Measurements from ENCODE around the gene SMIM38.

SMIM38 gene

GRCh38 chr11:69193629-69194028 is 37.9 kb downstream of the SMIM38 start:
- no peak for DNase-seq
- intact Hi-C loops (cut with DNase I), result no loop called here

DNA sequence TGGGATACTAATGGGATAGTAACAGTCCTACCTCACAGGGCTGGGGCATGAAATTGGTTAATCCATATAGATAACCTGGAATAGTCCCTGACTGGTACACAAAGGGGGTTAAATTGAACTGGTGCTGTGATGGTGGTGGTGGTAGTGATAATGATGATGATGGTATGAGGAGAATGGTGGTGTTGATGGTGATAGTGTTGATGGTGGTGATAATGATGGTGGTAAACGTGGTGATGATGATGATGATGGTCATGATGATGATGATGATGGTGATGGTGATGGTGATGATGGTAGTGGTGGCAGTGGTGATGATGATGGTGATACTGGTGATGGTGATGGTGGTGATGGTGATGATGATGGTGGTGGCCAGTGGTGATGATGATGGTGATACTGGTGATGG is 38.7 kb downstream of the SMIM38 start:
- no peak for DNase-seq
- intact Hi-C loops (cut with DNase I), result no loop called here

- no peak for DNase-seq
Measured at GRCh38 chr11:69194956-69195355, 39.2 kb downstream of the SMIM38 start.

GRCh38 chr11:69195824-69196782 is 40.4 kb downstream of the SMIM38 start:
- no peak for DNase-seq

More at GRCh38 chr11:69194956-69195355, 39.2 kb downstream of the SMIM38 start:
- intact Hi-C loops (cut with DNase I), result no loop called here

GRCh38 chr11:69196783-69197169 is 41.0 kb downstream of the SMIM38 start:
- intact Hi-C loops (cut with DNase I), result no loop called here
- DNase-seq, result no peak

More at GRCh38 chr11:69195824-69196782, 40.4 kb downstream of the SMIM38 start:
- intact Hi-C loops (cut with DNase I), result no loop called here

DNA sequence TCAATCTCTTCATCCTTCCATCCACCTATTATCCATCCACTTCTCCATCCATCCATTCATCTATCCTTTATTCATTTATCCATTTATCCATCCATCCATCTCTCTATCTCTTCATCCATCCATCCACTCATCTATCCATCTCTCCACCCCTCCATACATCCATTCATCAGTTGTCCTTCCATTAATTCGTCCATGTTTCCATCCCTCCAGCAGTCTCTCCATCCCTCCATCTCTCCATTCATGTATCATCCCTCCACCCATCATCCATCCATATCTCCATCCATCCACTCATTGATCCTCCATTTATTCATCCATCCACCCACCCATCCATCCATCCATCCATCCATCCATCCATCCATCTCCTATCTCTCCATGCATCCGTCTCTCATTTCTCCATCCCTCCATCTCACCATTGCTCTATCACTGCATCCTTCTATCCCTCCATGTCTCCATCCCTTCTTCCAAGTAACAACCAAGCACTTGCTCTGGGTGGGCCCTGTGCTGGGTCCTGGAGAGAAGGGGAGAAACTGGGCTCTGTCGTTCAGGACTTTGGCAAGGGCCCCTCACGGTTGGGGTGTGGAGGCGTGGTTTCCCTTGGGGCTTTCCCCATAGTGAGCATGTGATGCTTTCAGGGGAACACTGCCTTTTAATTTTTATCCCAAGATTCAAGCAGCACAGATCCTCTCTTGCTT is 43.3 kb downstream of the SMIM38 start:
- intact Hi-C loops (cut with DNase I), result no loop called here
- no peak for DNase-seq

- intact Hi-C loops (cut with DNase I), result no loop called here
- DNase-seq, result peak in 2 of 42 donors; percentile 15 to 23
Measured at GRCh38 chr11:69199583-69200315, 44.0 kb downstream of the SMIM38 start.

- DNase-seq, result peak in 2 of 42 donors; percentile 28 to 34
- intact Hi-C loops (cut with DNase I), result no loop called here
Measured at GRCh38 chr11:69200331-69201065, 44.8 kb downstream of the SMIM38 start.

- DNase-seq, result peak in 1 of 42 donors; percentile 25
- intact Hi-C loops (cut with DNase I), result no loop called here
Measured at GRCh38 chr11:69201066-69201365, 45.3 kb downstream of the SMIM38 start.

DNA sequence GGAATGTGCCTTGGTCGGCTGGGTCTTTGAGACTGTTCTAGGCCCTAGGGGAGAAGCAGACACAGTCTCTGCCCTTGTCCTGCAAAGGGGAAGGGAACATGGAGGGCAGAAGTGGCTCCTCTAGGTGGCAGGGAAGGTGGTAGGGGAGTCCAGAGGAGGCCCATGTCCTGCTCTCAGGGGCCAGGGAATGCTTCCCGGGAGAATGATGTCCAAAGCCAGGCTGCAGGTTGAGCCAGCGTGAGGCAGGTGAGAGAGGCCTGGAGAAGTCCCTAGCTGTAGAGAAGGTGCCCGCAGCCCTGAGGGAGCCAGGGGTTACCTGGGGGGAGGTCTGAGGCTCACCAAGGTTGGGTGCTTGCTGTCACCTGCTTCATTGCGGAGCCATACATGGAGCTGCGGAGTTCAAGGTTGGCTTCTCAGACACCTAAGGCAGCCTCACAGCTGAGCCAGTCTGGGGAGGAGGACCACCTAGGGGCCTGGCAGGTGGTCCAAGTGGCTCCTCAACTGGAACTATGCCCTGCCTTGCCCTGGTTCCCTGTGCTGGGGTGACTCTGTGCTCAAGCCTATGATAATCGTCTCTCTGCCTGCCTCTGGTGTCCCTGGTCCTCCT is 46.1 kb downstream of the SMIM38 start:
- DNase-seq, result peak in 3 of 42 donors; percentile 6 to 15 (median 10)
- intact Hi-C loops (cut with DNase I), result no loop called here

DNA sequence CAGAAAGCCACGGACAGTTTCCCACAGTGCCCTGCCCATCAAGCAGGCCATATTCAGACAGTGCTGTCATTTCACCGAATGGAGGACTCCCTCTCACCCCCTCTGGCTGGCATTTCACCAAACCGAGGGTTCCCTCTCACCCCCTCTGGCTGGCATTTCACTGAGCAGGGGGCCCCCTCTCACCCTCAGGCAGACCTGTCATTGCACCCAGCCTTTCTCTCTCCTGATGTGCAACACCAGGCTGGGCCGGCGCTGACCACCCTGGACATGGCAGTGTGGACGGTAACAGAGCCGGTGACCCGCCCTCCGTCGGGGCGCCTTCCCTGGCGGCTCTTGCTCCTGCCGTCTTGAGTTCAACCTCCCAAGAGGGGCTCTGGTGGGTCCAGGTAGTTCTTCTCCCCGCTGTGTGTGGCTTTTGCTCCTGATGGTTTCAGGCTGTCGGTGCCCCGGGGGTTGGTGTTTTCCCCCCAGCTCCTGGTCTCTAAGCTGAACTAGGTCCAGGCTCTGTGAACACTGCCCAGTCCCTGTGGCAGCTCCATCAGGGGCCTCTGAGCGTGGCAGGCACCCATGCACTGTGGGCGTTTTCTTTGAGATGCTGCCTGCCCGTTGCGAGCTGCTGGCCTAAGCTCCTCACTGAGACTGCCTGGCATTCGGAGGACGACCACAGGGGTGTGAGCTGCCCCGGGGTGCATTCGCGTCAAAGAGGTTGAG is 46.9 kb downstream of the SMIM38 start:
- intact Hi-C loops (cut with DNase I), result no loop called here
- DNase-seq, result peak in 4 of 42 donors; percentile 2 to 41 (median 17)

GRCh38 chr11:69203381-69203780 is 47.6 kb downstream of the SMIM38 start:
- intact Hi-C loops (cut with DNase I), result no loop called here
- DNase-seq, result no peak

DNA sequence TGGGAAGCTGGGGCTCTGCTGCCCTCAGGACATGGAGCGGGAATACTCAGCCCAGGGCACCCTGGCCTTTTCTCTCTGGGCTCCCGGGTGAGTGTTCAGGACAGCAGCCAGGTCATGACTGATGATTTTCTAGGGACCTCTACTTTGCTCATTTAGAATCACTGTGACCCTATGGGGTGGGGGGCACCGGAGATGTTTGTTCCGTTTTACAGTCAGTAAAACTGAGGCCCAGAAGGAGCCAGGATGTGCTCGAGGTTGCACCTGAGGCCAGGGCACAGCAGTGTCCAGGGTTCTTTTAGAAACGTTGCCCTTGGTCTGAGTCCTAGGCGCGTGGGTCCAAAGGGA is 48.1 kb downstream of the SMIM38 start:
- DNase-seq, result peak in 6 of 42 donors; percentile 2 to 31 (median 12)
- intact Hi-C loops (cut with DNase I), result no loop called here

GRCh38 chr11:69204246-69204940 is 48.7 kb downstream of the SMIM38 start:
- intact Hi-C loops (cut with DNase I), result no loop called here
- DNase-seq, result peak in 5 of 42 donors; percentile 0 to 41 (median 9)

DNA sequence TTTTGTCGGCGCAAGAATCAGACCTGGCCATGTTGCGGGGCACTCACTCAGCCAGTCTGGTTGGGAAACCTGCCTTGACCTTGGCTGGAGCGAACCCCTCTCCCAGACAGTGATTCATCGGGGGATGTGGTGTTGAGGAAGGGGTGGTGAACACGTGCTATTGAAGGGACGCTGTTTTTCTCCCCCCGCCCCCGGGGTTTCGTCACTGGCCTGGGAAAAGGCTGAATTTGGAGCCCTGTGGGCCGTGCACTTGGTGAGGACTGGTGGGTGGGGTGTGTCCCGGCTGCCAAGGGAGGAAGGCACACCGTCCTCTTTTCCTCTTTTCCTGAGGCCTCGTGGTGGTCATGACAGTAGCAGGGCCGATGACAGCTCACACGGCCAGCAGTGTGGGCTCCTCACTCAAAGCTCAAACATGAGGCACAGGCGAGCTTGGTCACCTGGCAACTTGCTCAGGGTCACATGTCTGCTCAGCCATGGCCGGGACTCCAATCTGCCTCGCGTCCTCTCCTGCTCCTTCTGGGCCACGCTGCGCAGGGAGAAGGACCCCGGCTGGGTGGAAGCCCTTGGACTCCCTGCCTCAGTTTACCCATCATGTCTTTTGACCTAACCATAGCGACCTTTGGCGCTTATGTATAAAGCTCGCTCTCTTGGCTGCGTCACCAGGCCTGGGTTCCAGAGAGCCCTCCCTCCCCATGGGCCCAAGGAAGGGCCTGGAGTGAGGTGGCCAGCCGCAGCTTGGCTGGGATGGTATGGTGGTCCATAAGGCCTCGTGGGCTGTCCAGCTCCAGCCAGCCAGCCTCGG is 49.4 kb downstream of the SMIM38 start:
- intact Hi-C loops (cut with DNase I), result no loop called here
- DNase-seq, result peak in 4 of 42 donors; percentile 9 to 40 (median 20)
